Measurements from ENCODE around the gene SGCD. TPM values are rescaled to one million over a fixed set of nuclear protein-coding genes. Genes with fewer than 3 reads are reported as not detected.
A peak's percentile ranks its signal among the peaks of the same experiment; 100 is the strongest.

SGCD gene
- total and polyA plus RNA-seq, 4 donors: 0.79 to 20.9 (median 6.0) TPM

- no peak for TF ChIP-seq CTCF (IDR thresholded peaks at IDR 0.05; ENCODE audit: control extremely low read depth, extremely low read depth)
- Histone ChIP-seq H3K4me1 (ENCODE audit: control insufficient read depth in 5 of 5, insufficient read depth in 5 of 5, low read length in 5 of 5) (no peaks in the 10 kb centered on the region), H3K9me3 (ENCODE audit: control insufficient read depth in 4 of 4, insufficient read depth in 3 of 4, low read length in 3 of 4) (peaks cover 0 to 7% (median under 1%) of the 10 kb centered on the region in 4 donors), H3K27ac (ENCODE audit: low read depth in 1 of 2, low read length in 1 of 2) (no peak overlapping the region), H3K27me3 (ENCODE audit: control insufficient read depth in 3 of 3, insufficient read depth in 3 of 3, low read length in 2 of 3) (no peaks in the 10 kb centered on the region), H3K4me3 (no peak overlapping the region), H3K36me3 (ENCODE audit: control insufficient read depth in 4 of 4, insufficient read depth in 4 of 4, low read length in 4 of 4) (no peaks in the 10 kb centered on the region), H3K9ac (ENCODE audit: insufficient read depth in 1 of 2, low read length in 2 of 2) (no peak overlapping the region)
- DNase-seq (no peak), ATAC-seq (ENCODE audit: insufficient read depth, low FRiP score) (no peak)
- WGBS, 2 donors: 77 to 83% methylated on average over 4 of the region's 4 CpGs
These were observed 16.8 kb upstream of the SGCD start for GRCh38 chr5:156310115-156310514.

GRCh38 chr5:156312897-156313694 is 13.9 kb upstream of the SGCD start:
- no peak for ATAC-seq (ENCODE audit: insufficient read depth, low FRiP score)
- Histone ChIP-seq H3K4me3 (no peak overlapping the region), H3K27ac (ENCODE audit: low read depth in 1 of 2, low read length in 1 of 2) (no peak overlapping the region)

GRCh38 chr5:156314416-156314815 is 12.5 kb upstream of the SGCD start:
- no peak for TF ChIP-seq CTCF (IDR thresholded peaks at IDR 0.05; ENCODE audit: control extremely low read depth, extremely low read depth)
- DNase-seq (no peak), ATAC-seq (ENCODE audit: insufficient read depth, low FRiP score) (no peak)
- H3K9ac ChIP-seq (ENCODE audit: insufficient read depth in 1 of 2, low read length in 2 of 2): no peak overlapping the region
- H3K4me1 ChIP-seq (ENCODE audit: control insufficient read depth in 5 of 5, insufficient read depth in 5 of 5, low read length in 5 of 5): no peaks in the 10 kb centered on the region
- H3K4me3 ChIP-seq: no peak overlapping the region
- WGBS, 2 donors: 57 to 71% methylated on average over 1 of the region's 1 CpG
- H3K9me3 ChIP-seq (ENCODE audit: control insufficient read depth in 4 of 4, insufficient read depth in 3 of 4, low read length in 3 of 4): no peaks in the 10 kb centered on the region
- H3K27me3 ChIP-seq (ENCODE audit: control insufficient read depth in 3 of 3, insufficient read depth in 3 of 3, low read length in 2 of 3): no peaks in the 10 kb centered on the region
- H3K36me3 ChIP-seq (ENCODE audit: control insufficient read depth in 4 of 4, insufficient read depth in 4 of 4, low read length in 4 of 4): no peaks in the 10 kb centered on the region
- no peak overlapping the region for H3K27ac ChIP-seq (ENCODE audit: low read depth in 1 of 2, low read length in 1 of 2)

More at GRCh38 chr5:156312897-156313694, 13.9 kb upstream of the SGCD start:
- no peak for TF ChIP-seq CTCF (IDR thresholded peaks at IDR 0.05; ENCODE audit: control extremely low read depth, extremely low read depth)
- H3K27me3 ChIP-seq (ENCODE audit: control insufficient read depth in 3 of 3, insufficient read depth in 3 of 3, low read length in 2 of 3): no peaks in the 10 kb centered on the region
- DNase-seq: peak in 2 of 3 donors; percentile 6 to 18
- no peak overlapping the region for H3K9ac ChIP-seq (ENCODE audit: insufficient read depth in 1 of 2, low read length in 2 of 2)
- no peaks in the 10 kb centered on the region for H3K4me1 ChIP-seq (ENCODE audit: control insufficient read depth in 5 of 5, insufficient read depth in 5 of 5, low read length in 5 of 5)
- H3K9me3 ChIP-seq (ENCODE audit: control insufficient read depth in 4 of 4, insufficient read depth in 3 of 4, low read length in 3 of 4): no peaks in the 10 kb centered on the region
- H3K36me3 ChIP-seq (ENCODE audit: control insufficient read depth in 4 of 4, insufficient read depth in 4 of 4, low read length in 4 of 4): no peaks in the 10 kb centered on the region
- WGBS, 2 donors: 64 to 76% methylated on average over 2 of the region's 2 CpGs
